SW480 (cell line): Measurements from ENCODE around the gene RET.
A peak's percentile ranks its signal among the peaks of the same experiment; 100 is the strongest.
"Not testable (repeated sequence)": the region's sequence is repeated elsewhere in the genome, so short reads cannot be mapped to it uniquely, and the experiment has no call there.

ENCODE experiments used
- DNase-seq: peaks from one replicate; pipeline ENCODE4 v3.0.0-alpha.2; 2016; ENCODE audit warnings: low spot score

RET gene

GRCh38 chr10:43136432-43136831 lies 59.6 kb downstream of the RET start:
- DNase-seq, result no peak

GRCh38 chr10:43136995-43137716 lies 60.3 kb downstream of the RET start:
- DNase-seq, result no peak

- DNase-seq, result peak; percentile 54
These were observed 60.8 kb downstream of the RET start for GRCh38 chr10:43137717-43138020.

GRCh38 chr10:43138021-43138756 lies 61.3 kb downstream of the RET start, which contains the start of gene CSGALNACT2:
CSGALNACT2 (plus strand) TSS chr10:43138445; CDS start chr10:43155150, 16,705 bp downstream.
- DNase-seq, result peak; percentile 84

GRCh38 chr10:43138757-43139241 lies 61.9 kb downstream of the RET start:
- DNase-seq, result peak; percentile 56

GRCh38 chr10:43141421-43141820 lies 64.6 kb downstream of the RET start:
- no peak for DNase-seq

- DNase-seq, result no peak
These were observed 68.4 kb downstream of the RET start for GRCh38 chr10:43145311-43145710.

- not testable (repeated sequence) for DNase-seq
These were observed 69.1 kb downstream of the RET start for GRCh38 chr10:43145936-43146335.

GRCh38 chr10:43151371-43151770 lies 74.5 kb downstream of the RET start:
- DNase-seq, result no peak

GRCh38 chr10:43153901-43154300 lies 77.0 kb downstream of the RET start:
- no peak for DNase-seq

GRCh38 chr10:43155221-43155620 lies 78.4 kb downstream of the RET start:
- no peak for DNase-seq

- DNase-seq, result no peak
These were observed 78.9 kb downstream of the RET start for GRCh38 chr10:43155741-43156140.

- DNase-seq, result no peak
These were observed 79.9 kb downstream of the RET start for GRCh38 chr10:43156590-43157341.

- no peak for DNase-seq
These were observed 81.8 kb downstream of the RET start for GRCh38 chr10:43158636-43159035.

GRCh38 chr10:43160046-43160920 lies 83.4 kb downstream of the RET start:
- DNase-seq, result no peak

GRCh38 chr10:43160921-43161255 lies 84.0 kb downstream of the RET start:
- no peak for DNase-seq

GRCh38 chr10:43162604-43163003 lies 85.7 kb downstream of the RET start:
- no peak for DNase-seq

GRCh38 chr10:43166207-43166879 lies 89.5 kb downstream of the RET start:
- no peak for DNase-seq

- DNase-seq, result no peak
These were observed 90.1 kb downstream of the RET start for GRCh38 chr10:43166880-43167497.

GRCh38 chr10:43167498-43167889 lies 90.6 kb downstream of the RET start:
- DNase-seq, result no peak

GRCh38 chr10:43170491-43170890 lies 93.6 kb downstream of the RET start:
- peak; percentile 14 for DNase-seq
